CD4-positive, alpha-beta T cell (primary cell): ENCODE measurements around the gene ADAMTS17. TPM values are rescaled to one million over a fixed set of nuclear protein-coding genes. Genes with fewer than 3 reads are reported as not detected.

Experiments
- ATAC-seq: fragments of 200-7000 bp; cut with Tn5 transposase; one replicate; pipeline ENCODE4 v1.10.0; 2022; ENCODE audit warnings: mild to moderate bottlenecking; ENCODE audit not compliant: poor library complexity
- CTCF ChIA-PET: fragments of 350-600 bp; sonication (Branson Sonifier 250); formaldehyde crosslinking; loops from one replicate; lab custom pipeline; 2021; ENCODE audit warnings: antibody characterized with exemption, inconsistent platforms; lab: Charles Lee
- POLR2A ChIA-PET: fragments of 350-600 bp; sonication (Branson Sonifier 250); formaldehyde crosslinking; loops from one replicate; lab custom pipeline; 2021; ENCODE audit warnings: antibody characterized with exemption, inconsistent platforms; lab: Charles Lee
- DNase-seq, 14 experiments: peaks; one replicate each; pipeline ENCODE4 v3.0.0-alpha.2; 2013 to 2020; ENCODE audit warnings: mixed read lengths in 2 of 14
- H3K27ac ChIP-seq, 2 donors: one replicate each; pipeline versions ENCODE4 v1.5.1 to v1.7.0; 2013; ENCODE audit warnings: low read length in 2 of 2, low read depth in 1 of 2, mild to moderate bottlenecking in 1 of 2
- H3K27me3 ChIP-seq, 2 experiments: 1 replicate in 1 of 2; 2 replicates in 1 of 2; pipeline versions ENCODE4 v1.6.1 to v1.7.0; 2013; ENCODE audit warnings: low read length in 2 of 2, control low read depth in 1 of 2, mild to moderate bottlenecking in 1 of 2, moderate library complexity in 1 of 2; ENCODE audit not compliant: insufficient read depth in 2 of 2, control insufficient read depth in 1 of 2
- H3K36me3 ChIP-seq: one replicate; pipeline ENCODE4 v1.6.1; 2013; ENCODE audit warnings: low read length, control low read depth; ENCODE audit not compliant: insufficient read depth
- H3K4me1 ChIP-seq: one replicate; pipeline ENCODE4 v1.6.1; 2013; ENCODE audit warnings: low read length, control low read depth; ENCODE audit not compliant: insufficient read depth
- H3K4me3 ChIP-seq: one replicate; pipeline ENCODE4 v1.5.1; 2013; ENCODE audit warnings: mild to moderate bottlenecking, low read length, moderate library complexity
- H3K9me3 ChIP-seq, 2 experiments: 1 replicate in 1 of 2; 2 replicates in 1 of 2; pipeline versions ENCODE4 v1.6.1 to v1.7.0; 2013; ENCODE audit warnings: low read length in 2 of 2, mild to moderate bottlenecking in 2 of 2, control low read depth in 1 of 2, moderate library complexity in 1 of 2; ENCODE audit not compliant: control insufficient read depth in 1 of 2, insufficient read depth in 1 of 2
- H3K27ac Mint-ChIP-seq: one replicate; pipeline ENCODE4 v1.8.0; 2020; ENCODE audit warnings: mixed read lengths
- H3K27me3 Mint-ChIP-seq: one replicate; pipeline ENCODE4 v1.8.0; 2021; ENCODE audit warnings: mixed read lengths
- H3K36me3 Mint-ChIP-seq: one replicate; pipeline ENCODE4 v1.8.0; 2021; ENCODE audit warnings: low read depth, mixed read lengths
- H3K4me1 Mint-ChIP-seq: one replicate; pipeline ENCODE4 v1.8.0; 2021; ENCODE audit warnings: low read depth, mixed read lengths
- H3K4me3 Mint-ChIP-seq: one replicate; pipeline ENCODE4 v1.8.0; 2020; ENCODE audit warnings: mild to moderate bottlenecking, mixed read lengths
- H3K9me3 Mint-ChIP-seq: one replicate; pipeline ENCODE4 v1.8.0; 2020; ENCODE audit warnings: mixed read lengths
- CTCF ChIP-seq: fragments of 200-600 bp; IDR thresholded peaks from one replicate; pipeline ENCODE4 v1.8.0; 2022; ENCODE audit warnings: antibody characterized with exemption, mild to moderate bottlenecking
- intact Hi-C, 2 experiments: fragments of 100-400 bp; cut with DNase I in 1 of 2; cut with micrococcal nuclease in 1 of 2; formaldehyde crosslinking; loops; one replicate each; pipeline versions ENCODE4 v1.15.1 to v1.9.0; 2023 to 2025; cut with DNase I, micrococcal nuclease
- total RNA-seq, 174 experiments: library from RNA in 2 of 174; stranded (reverse) in 2 of 174; gene quantifications; one replicate each; pipeline ENCODE4 v1.2.3 and lab custom pipeline; 2021 to 2026

ADAMTS17 gene
- total RNA-seq, 2 experiments from 2014 or later = 9.9 to 13.2 TPM

GRCh38 chr15:100131321-100132224 is 210.2 kb downstream of the ADAMTS17 start:
- Histone ChIP-seq H3K27ac (no peak overlapping the region), H3K9me3 (no peaks in the 10 kb centered on the region), H3K36me3 (no peaks in the 10 kb centered on the region), H3K4me3 (peak overlapping the region; percentile 19), H3K27me3 (no peaks in the 10 kb centered on the region), H3K4me1 (no peaks in the 10 kb centered on the region)
- Mint-ChIP-seq H3K4me3 (peak overlapping the region; percentile 51), H3K27me3 (no peaks in the 10 kb centered on the region), H3K36me3 (no peaks in the 10 kb centered on the region), H3K4me1 (no peaks in the 10 kb centered on the region), H3K9me3 (peaks cover 2% of the 10 kb centered on the region), H3K27ac (no peak overlapping the region)
- ATAC-seq = no peak
- TF ChIP-seq CTCF = peak; percentile 27
- DNase-seq = peak in 7 of 14 experiments; percentile 3 to 43 (median 9)
- POLR2A ChIA-PET = interaction anchor here (0.9 kb wide), 1 partner anchor 208 kb away, joined by 3 read pairs; no protein-coding TSS in a partner anchor
- CTCF ChIA-PET = interaction anchor here (1.6 kb wide), 1 partner anchor 203 kb away, joined by 5 read pairs; no protein-coding TSS in a partner anchor
- intact Hi-C loops = loop anchor here in 1 of 2 experiments (5.0 to 10.0 kb wide), 2 partner anchors 199 to 203 kb away; no protein-coding TSS in a partner anchor

GRCh38 chr15:100129677-100130076 is 212.1 kb downstream of the ADAMTS17 start:
- no peaks in the 10 kb centered on the region for H3K27me3 Mint-ChIP-seq
- no peak overlapping the region for H3K27ac ChIP-seq
- no peak overlapping the region for H3K4me3 Mint-ChIP-seq
- TF ChIP-seq CTCF = no peak
- ChIA-PET CTCF (no interaction called here), POLR2A (no interaction called here)
- no peaks in the 10 kb centered on the region for H3K9me3 Mint-ChIP-seq
- H3K36me3 ChIP-seq = no peaks in the 10 kb centered on the region
- peaks cover under 1% of the 10 kb centered on the region for H3K36me3 Mint-ChIP-seq
- ATAC-seq (no peak), DNase-seq (no peak)
- intact Hi-C loops = loop anchor here in 1 of 2 experiments (5.0 to 10.0 kb wide), 2 partner anchors 197 to 205 kb away; no protein-coding TSS in a partner anchor
- no peaks in the 10 kb centered on the region for H3K9me3 ChIP-seq
- H3K4me1 Mint-ChIP-seq = no peaks in the 10 kb centered on the region
- no peak overlapping the region for H3K27ac Mint-ChIP-seq
- H3K4me1 ChIP-seq = no peaks in the 10 kb centered on the region
- no peaks in the 10 kb centered on the region for H3K27me3 ChIP-seq
- H3K4me3 ChIP-seq = no peak overlapping the region

- H3K4me3 ChIP-seq = no peak overlapping the region
- Mint-ChIP-seq H3K4me3 (no peak overlapping the region), H3K27me3 (no peaks in the 10 kb centered on the region), H3K4me1 (no peaks in the 10 kb centered on the region), H3K36me3 (peaks cover 28% of the 10 kb centered on the region), H3K27ac (no peak overlapping the region), H3K9me3 (peaks cover 9% of the 10 kb centered on the region)
- no peaks in the 10 kb centered on the region for H3K27me3 ChIP-seq
- DNase-seq (no peak), ATAC-seq (no peak)
- CTCF ChIA-PET = interaction anchor here (0.7 kb wide), 1 partner anchor 1067 kb away, joined by 3 read pairs; no protein-coding TSS in a partner anchor
- no peaks in the 10 kb centered on the region for H3K36me3 ChIP-seq
- no peaks in the 10 kb centered on the region for H3K4me1 ChIP-seq
- peaks cover 12 to 23% of the 10 kb centered on the region in 2 experiments for H3K9me3 ChIP-seq
- H3K27ac ChIP-seq = no peak overlapping the region
- intact Hi-C loops = no loop called here
- no peak for TF ChIP-seq CTCF
- POLR2A ChIA-PET = no interaction called here
Measured at GRCh38 chr15:100125401-100126191, 216.2 kb downstream of the ADAMTS17 start.
